SK-N-MC (cell line): Measurements from ENCODE around the gene MIPOL1.

Experiments
- DNase-seq: peaks from one replicate; pipeline ENCODE4 v3.0.0-alpha.2; 2011; ENCODE audit warnings: low read depth, low spot score
- H3K27ac ChIP-seq: fragments of 200-600 bp; sonication (generic); 2 replicates; pipeline ENCODE4 v1.5.1; 2016; ENCODE audit warnings: mixed run types
- H3K36me3 ChIP-seq: fragments of 200-600 bp; sonication (generic); 2 replicates; pipeline ENCODE4 v1.6.1; 2017; ENCODE audit warnings: antibody characterized with exemption, low read length, mixed read lengths; ENCODE audit not compliant: insufficient read depth
- H3K4me3 ChIP-seq: fragments of 200-600 bp; sonication (generic); 2 replicates; pipeline ENCODE4 v1.5.1; 2016
- H3K9ac ChIP-seq: fragments of 200-600 bp; sonication (generic); 2 replicates; pipeline ENCODE4 v1.8.0; 2017; ENCODE audit warnings: mixed run types, mixed read lengths; ENCODE audit not compliant: insufficient read length
- H3K9me3 ChIP-seq: fragments of 200-600 bp; sonication (generic); 2 replicates; pipeline ENCODE4 v1.6.1; 2017; ENCODE audit warnings: low read depth, mild to moderate bottlenecking, antibody characterized with exemption, low read length, moderate library complexity, mixed read lengths
- EZH2 ChIP-seq: fragments of 200-600 bp; sonication (generic); IDR thresholded peaks from one replicate; pipeline ENCODE4 v1.6.1; 2017; ENCODE audit warnings: antibody characterized with exemption
- FOXP2 ChIP-seq: optimal IDR thresholded peaks from 2 replicates; pipeline ENCODE3; 2011; ENCODE audit warnings: mild to moderate bottlenecking, moderate library complexity; ENCODE audit not compliant: insufficient read depth; ENCODE audit errors: extremely low read length, control extremely low read depth
- POLR2AphosphoS5 ChIP-seq: IDR thresholded peaks from 2 replicates; pipeline ENCODE4 v1.6.1; 2012; ENCODE audit warnings: mild to moderate bottlenecking, low read depth, low read length, borderline replicate concordance

The MIPOL1 gene

DNA sequence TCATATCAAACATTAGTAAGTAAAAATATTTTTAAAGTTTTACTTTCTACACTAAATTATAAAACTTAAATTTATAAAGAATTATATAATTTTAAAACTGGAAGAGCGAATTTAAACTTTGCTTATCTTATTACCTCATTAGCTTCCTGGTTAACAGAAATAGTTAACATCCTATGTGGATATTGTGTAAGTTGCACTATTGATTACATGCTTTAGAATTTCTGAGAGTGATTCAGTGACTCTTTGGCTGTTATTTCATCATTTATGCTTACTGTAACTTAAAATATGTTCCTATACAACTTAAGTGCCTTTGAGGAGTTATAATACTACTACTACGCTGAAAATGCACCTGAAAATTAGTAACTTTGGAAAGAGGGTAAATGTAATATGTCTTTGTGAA, 295.9 kb downstream of the MIPOL1 start:
- Histone ChIP-seq H3K9ac (no peak overlapping the region), H3K36me3 (no peaks in the 10 kb centered on the region), H3K4me3 (no peak overlapping the region), H3K27ac (no peak overlapping the region), H3K9me3 (no peaks in the 10 kb centered on the region)
- DNase-seq: no peak
- TF ChIP-seq FOXP2 (no peak), POLR2AphosphoS5 (no peak), EZH2 (no peak)

DNA sequence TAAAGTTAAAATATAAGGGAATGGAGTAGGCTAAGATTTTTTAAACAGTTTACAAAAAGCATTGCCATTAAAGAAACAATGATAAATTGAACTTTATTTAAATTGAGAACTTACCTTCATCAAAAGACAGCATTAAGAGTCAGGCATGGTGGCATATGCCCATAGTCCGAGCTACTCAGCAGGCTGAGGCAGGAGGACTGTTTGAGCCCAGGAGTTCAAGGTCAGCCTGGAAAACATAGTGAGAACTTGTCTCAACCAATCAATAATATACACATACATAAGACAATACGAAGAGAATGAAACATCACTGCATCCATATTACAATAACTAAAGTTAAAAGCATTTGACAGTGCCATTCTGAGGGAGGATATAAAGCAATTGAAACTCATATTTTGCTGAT, 299.7 kb downstream of the MIPOL1 start:
- no peak for DNase-seq
- H3K36me3 ChIP-seq: peaks cover 4% of the 10 kb centered on the region; the same call in 1 of the 2 replicates

DNA sequence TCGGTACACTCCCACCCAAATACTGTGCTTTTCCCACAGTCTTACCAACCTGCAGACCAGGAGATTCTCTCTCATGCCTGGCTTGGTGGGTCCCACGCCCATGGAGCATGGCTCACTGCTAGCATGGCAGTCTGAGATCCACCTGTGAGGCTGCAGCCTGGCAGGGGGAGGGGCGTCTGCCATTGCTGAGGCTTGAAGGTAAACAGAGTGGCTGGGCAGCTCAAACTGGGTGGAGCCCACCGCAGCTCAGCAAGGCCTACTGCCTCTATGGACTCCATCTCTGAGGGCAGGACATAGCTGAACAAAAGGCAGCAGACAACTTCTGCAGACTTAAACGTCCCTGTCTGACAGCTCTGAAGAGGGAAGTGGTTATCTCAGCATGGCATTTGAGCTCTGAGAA, 304.1 kb downstream of the MIPOL1 start:
- peaks cover 4% of the 10 kb centered on the region; the same call in 1 of the 2 replicates for H3K36me3 ChIP-seq
- no peak for TF ChIP-seq EZH2
- TF ChIP-seq POLR2AphosphoS5: no peak
- TF ChIP-seq FOXP2: no peak
- no peaks in the 10 kb centered on the region for H3K9me3 ChIP-seq
- no peak overlapping the region for H3K9ac ChIP-seq
- no peak for DNase-seq
- H3K27ac ChIP-seq: no peak overlapping the region
- no peak overlapping the region for H3K4me3 ChIP-seq

More for the DNA sequence above, 299.7 kb downstream of the MIPOL1 start:
- no peak overlapping the region for H3K4me3 ChIP-seq
- TF ChIP-seq POLR2AphosphoS5 (no peak), FOXP2 (no peak), EZH2 (no peak)
- no peak overlapping the region for H3K27ac ChIP-seq
- H3K9ac ChIP-seq: no peak overlapping the region
- no peaks in the 10 kb centered on the region for H3K9me3 ChIP-seq

DNA sequence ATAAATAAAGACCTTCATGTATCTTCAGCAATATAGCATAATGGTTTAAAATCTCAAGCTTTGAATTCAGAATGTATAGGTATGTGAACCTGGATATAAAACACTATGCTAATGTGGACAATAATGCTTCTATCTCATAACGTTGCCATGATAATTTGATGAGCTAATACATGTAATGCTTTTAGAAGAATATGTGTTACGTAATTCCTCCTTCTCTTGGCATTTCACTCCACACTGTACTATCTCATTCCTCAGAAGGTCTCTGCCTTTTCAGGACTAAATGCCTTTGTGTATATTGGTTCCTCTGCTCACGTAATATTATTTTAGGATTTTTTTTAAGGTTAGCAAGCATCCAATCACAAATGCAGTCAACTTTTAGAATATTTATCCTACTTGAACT, 310.8 kb downstream of the MIPOL1 start:
- TF ChIP-seq EZH2 (no peak), FOXP2 (no peak), POLR2AphosphoS5 (no peak)

DNA sequence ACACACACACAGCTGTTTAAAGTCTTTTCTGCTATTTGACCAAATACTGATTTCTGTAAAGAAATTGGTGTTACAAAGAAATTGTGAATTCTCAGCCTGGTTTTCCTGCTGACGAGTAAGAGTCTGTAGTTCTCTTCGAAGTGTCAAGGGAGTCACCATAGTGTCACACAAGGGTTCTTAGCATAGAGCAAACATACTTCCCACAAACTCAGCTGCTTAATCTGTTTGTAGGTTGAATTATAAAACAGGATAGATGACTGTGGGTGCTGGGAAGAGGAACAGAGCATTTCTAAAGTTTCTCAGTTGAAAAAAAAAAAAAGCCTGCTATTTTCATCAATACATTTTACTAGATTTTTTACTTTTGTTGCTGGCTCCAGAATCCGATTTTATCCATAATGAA, 314.4 kb downstream of the MIPOL1 start:
- Histone ChIP-seq H3K27ac (no peak overlapping the region), H3K9ac (no peak overlapping the region), H3K9me3 (no peaks in the 10 kb centered on the region), H3K4me3 (no peak overlapping the region), H3K36me3 (no peaks in the 10 kb centered on the region)
- TF ChIP-seq FOXP2 (no peak), POLR2AphosphoS5 (no peak), EZH2 (no peak)
- DNase-seq: no peak

More for the DNA sequence above, 310.8 kb downstream of the MIPOL1 start:
- no peaks in the 10 kb centered on the region for H3K9me3 ChIP-seq
- no peak overlapping the region for H3K4me3 ChIP-seq
- no peak overlapping the region for H3K27ac ChIP-seq
- H3K36me3 ChIP-seq: no peaks in the 10 kb centered on the region
- no peak overlapping the region for H3K9ac ChIP-seq
- DNase-seq: no peak

DNA sequence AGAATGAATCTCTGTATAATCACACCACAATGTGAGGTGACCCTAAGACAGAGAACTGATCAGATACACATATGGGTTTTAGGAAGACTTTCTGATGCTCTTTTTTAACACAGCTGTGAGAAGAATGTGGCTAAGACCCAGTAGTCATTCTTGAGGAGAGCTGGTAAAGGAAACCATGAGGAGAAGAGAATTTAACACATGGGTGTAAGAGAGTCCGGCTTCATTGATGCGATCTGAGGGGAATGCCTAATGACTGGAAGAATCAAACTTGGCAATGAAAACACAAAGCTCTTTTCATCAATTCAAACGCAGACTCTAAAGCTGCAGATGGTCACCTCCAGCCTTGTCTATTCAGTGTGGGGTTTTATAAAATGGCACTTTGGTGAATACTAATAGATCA, 318.0 kb downstream of the MIPOL1 start:
- H3K36me3 ChIP-seq: no peaks in the 10 kb centered on the region
- DNase-seq: no peak
- H3K27ac ChIP-seq: no peak overlapping the region
- H3K9ac ChIP-seq: no peak overlapping the region
- no peak overlapping the region for H3K4me3 ChIP-seq
- no peak for TF ChIP-seq EZH2
- no peak for TF ChIP-seq FOXP2
- TF ChIP-seq POLR2AphosphoS5: no peak
- no peaks in the 10 kb centered on the region for H3K9me3 ChIP-seq

DNA sequence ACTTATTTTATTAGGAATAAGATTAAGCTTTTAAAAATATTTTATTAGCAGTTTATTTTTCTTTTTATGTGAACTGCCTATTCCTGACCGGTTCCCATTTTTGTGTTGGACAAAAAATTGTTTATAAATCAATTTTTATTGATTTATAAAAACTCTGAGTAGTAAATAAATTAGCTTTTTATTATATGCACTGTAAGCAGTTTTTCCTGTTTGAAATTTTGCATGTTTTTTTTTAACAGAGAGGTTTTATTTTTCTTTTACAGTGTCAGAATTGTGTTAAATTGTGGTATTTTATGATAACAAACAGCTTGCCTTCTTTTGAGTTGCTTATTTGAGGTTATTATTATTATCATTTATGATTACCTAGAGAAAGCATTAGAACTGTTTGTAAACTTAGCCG, 329.3 kb downstream of the MIPOL1 start:
- Histone ChIP-seq H3K9me3 (no peaks in the 10 kb centered on the region), H3K27ac (no peak overlapping the region), H3K36me3 (no peaks in the 10 kb centered on the region), H3K9ac (no peak overlapping the region), H3K4me3 (no peak overlapping the region)
- no peak for DNase-seq
- TF ChIP-seq EZH2: no peak

DNA sequence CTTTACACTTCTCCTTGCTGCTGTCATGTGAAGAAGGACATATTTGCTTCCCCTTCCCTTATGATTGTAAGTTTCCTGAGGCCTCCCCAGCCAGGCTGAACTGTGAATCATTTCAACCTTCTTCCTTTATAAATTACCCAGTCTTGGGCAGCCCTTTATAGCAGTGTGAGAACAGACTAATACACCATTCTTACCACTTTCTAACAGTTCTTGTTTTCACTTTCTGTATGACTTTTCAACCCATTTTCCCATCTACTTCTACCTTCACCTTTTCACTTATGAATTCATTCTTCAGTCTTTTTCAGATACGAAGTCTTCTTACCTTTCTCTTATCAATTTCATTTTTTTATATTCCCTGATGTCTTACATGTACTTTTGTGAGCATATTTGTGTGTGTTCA, 342.3 kb downstream of the MIPOL1 start:
- Histone ChIP-seq H3K27ac (no peak overlapping the region), H3K36me3 (no peaks in the 10 kb centered on the region), H3K9me3 (no peaks in the 10 kb centered on the region), H3K4me3 (no peak overlapping the region), H3K9ac (no peak overlapping the region)
- TF ChIP-seq EZH2 (no peak), POLR2AphosphoS5 (no peak), FOXP2 (no peak)
- no peak for DNase-seq

DNA sequence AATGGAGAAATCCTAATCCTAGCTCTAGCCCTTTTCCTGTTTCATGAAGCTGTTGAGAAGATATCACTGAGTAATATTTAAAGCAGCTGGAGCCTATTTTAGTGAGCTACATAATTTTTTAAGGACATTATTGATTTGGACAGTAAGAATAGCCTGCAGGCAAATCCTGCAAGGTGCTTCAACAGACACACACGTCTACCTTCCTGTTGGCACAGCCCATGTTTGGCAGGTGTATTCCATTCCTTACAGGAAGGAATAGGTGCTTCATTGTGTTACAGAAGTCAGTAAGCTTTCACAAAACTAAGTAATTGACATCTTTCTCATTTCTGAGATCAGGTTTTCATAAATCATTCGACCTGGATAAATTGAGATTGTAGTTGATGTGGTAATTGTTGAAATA, 346.7 kb downstream of the MIPOL1 start:
- no peak overlapping the region for H3K9ac ChIP-seq
- H3K27ac ChIP-seq: no peak overlapping the region
- H3K9me3 ChIP-seq: no peaks in the 10 kb centered on the region
- no peak for DNase-seq
- H3K4me3 ChIP-seq: no peak overlapping the region
- no peak for TF ChIP-seq FOXP2
- no peak for TF ChIP-seq EZH2
- TF ChIP-seq POLR2AphosphoS5: no peak
- no peaks in the 10 kb centered on the region for H3K36me3 ChIP-seq
